Esophagus squamous epithelium (tissue), 4 donors: ENCODE results near the gene ARFGAP3.

Experiments used
- POLR2A ChIP-seq, 4 donors: fragments of 450-650 bp; IDR thresholded peaks; one replicate each; pipeline ENCODE4 v1.6.1; 2017; ENCODE audit warnings: antibody characterized with exemption in 4 of 4, mild to moderate bottlenecking in 4 of 4, moderate library complexity in 3 of 4
- TF ChIP-seq, protein P1 (sequence below), 6 experiments: fragments of 450-650 bp in 4 of 6; fragments of 200-600 bp in 2 of 6; sonication (generic) in 2 of 6; IDR thresholded peaks; one replicate each; pipeline ENCODE4 v1.5.1; 2016 to 2019; ENCODE audit warnings: antibody characterized with exemption in 6 of 6, mild to moderate bottlenecking in 4 of 6, moderate library complexity in 4 of 6

DNA sequence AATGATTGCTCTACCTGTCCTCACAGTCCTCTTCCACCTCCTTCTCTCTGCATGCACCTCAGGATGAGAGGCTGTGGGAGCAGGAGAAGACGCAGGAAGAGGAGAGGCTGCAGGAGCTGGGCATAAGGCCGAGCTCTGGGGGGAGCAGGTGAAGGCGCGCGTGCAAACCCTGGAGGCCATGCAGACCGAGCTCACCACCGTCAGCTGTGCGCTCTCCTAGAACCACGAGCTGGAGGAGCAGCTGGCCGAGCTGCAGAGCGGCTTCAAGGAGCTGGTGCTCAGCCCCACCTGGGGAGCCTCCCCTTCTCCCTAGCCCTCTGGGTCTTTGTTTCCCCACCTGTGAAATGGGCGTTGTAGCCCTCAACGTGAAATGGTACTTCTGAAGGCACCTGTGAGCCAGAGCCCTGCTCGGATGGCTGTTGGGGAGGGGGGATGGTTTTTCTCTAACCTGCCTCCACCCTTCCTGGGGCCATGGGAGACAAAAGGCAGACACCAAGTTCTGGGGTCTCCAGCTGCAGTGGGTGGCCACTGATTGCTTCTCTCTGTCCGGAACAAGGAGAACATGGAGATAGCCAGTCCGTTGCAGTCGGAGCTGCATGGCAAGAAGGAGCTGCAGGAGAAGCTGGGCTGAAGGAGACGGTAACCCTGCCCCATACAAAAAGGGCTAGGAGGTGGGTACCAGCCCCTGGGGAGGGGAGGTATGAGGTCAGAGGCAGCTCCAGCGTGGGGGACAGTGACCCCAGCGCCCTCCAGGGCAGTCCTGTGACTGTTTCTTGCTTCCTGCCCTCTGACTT, 71.2 kb downstream of the ARFGAP3 start:
- TF ChIP-seq, protein P1, sequence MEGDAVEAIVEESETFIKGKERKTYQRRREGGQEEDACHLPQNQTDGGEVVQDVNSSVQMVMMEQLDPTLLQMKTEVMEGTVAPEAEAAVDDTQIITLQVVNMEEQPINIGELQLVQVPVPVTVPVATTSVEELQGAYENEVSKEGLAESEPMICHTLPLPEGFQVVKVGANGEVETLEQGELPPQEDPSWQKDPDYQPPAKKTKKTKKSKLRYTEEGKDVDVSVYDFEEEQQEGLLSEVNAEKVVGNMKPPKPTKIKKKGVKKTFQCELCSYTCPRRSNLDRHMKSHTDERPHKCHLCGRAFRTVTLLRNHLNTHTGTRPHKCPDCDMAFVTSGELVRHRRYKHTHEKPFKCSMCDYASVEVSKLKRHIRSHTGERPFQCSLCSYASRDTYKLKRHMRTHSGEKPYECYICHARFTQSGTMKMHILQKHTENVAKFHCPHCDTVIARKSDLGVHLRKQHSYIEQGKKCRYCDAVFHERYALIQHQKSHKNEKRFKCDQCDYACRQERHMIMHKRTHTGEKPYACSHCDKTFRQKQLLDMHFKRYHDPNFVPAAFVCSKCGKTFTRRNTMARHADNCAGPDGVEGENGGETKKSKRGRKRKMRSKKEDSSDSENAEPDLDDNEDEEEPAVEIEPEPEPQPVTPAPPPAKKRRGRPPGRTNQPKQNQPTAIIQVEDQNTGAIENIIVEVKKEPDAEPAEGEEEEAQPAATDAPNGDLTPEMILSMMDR (IDR thresholded peaks at IDR 0.05) = no peak
- no peak for TF ChIP-seq POLR2A (IDR thresholded peaks at IDR 0.05)
